Karpas-422 (cell line): ENCODE results near the gene LRRC39. TPM values are rescaled to one million over a fixed set of nuclear protein-coding genes. Genes with fewer than 3 reads are reported as not detected.
A peak's percentile ranks its signal among the peaks of the same experiment; 100 is the strongest.

Source experiments
- small RNA-seq: library from RNA; depleted of rRNA; stranded (forward); fragments of <200 nt; gene quantifications from one replicate; pipeline ENCODE3, GENCODE V24; 2014
- total RNA-seq: library from RNA; depleted of rRNA; stranded (reverse); fragments of >200 nt; shearing (Covaris generic); gene quantifications from 2 replicates; pipeline ENCODE4 v1.2.3, GENCODE V29; 2014; ENCODE audit warnings: low replicate concordance; rRNA removed

LRRC39 gene
- total RNA-seq, 1 experiment from 2014 or later: 5.2 TPM

Small RNA genes lying within 50 kb of the gene (small RNA-seq; reads per million reads assigned to genes)
- 0.43 reads per million, percentile 6 among the genes with 10 or more reads in this experiment for gene AC093019.1
- gene RPL23AP90: not detected

Other genes starting within 250 kb of the LRRC39 start
- 25.1 and 66.2 TPM in 2 replicates for gene SLC35A3, start 208.3 kb downstream of the LRRC39 start, total RNA-seq
- gene SASS6, start 45.3 kb downstream of the LRRC39 start, total RNA-seq: 8.4 and 14.8 TPM in 2 replicates
- 39.3 and 71.1 TPM in 2 replicates for gene TRMT13, start 45.1 kb downstream of the LRRC39 start, total RNA-seq
- 7.3 and 13.1 TPM in 2 replicates for gene DBT, start 71.6 kb upstream of the LRRC39 start, total RNA-seq
- gene RTCA, start 88.0 kb upstream of the LRRC39 start, total RNA-seq: 59.5 and 77.0 TPM in 2 replicates
- 24.7 and 25.7 TPM in 2 replicates for gene CDC14A, start 174.2 kb upstream of the LRRC39 start, total RNA-seq